Measurements from ENCODE around the gene FBXO38. TPM values are rescaled to one million over a fixed set of nuclear protein-coding genes. Genes with fewer than 3 reads are reported as not detected.
A peak's percentile ranks its signal among the peaks of the same experiment; 100 is the strongest.

The FBXO38 gene
- total and polyA plus RNA-seq, 7 donors: 13.3 to 42.7 (median 31.4) TPM

DNA sequence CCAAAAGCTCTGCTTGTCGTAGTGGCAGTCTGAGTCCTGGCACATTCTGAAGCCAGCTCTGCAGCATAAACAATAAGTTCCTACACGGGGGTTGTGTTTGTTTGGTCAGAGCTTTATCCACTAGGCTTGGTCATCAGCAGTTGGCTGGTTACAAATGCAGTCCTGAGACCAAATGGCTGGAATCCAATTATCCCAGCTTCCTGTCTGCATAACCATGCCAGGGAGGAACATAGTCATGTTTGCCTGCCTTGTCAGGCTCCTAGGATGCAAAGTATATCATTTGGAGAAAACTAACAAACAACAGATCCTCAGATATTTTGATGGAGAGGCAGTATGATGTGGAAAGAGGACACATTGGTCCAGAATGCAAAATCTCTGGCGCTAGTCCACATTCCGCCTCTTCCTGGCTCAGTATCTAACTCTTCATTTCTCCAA lies 85.8 kb downstream of the FBXO38 start:
- H3K36me3 ChIP-seq (ENCODE audit: insufficient read depth in 1 of 2, low read depth in 1 of 2): no peaks in the 10 kb centered on the region

DNA sequence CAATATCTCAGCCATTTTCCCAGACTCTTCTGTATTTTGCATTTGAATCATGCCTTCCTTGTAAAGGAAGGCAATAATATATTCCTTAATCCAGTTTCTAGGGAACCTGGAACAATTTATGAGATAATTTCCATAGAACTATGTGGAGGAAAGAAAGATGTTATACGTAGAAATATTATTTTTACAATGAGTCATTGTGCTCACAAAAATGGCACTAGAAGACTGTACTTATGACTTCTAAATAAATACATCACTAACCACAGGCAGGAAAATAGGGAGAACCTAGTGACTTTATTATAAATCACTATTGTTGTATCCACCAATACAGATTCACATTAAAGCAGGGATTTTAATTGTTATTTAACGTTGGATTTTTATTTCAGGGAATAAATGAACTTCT lies 87.6 kb downstream of the FBXO38 start:
- Histone ChIP-seq H3K27ac (no peak overlapping the region), H3K9me3 (no peaks in the 10 kb centered on the region), H3K4me3 (no peak overlapping the region), H3K27me3 (ENCODE audit: insufficient read depth in 3 of 3, low read length in 2 of 3) (peaks cover 0 to 4% (median 0%) of the 10 kb centered on the region in 3 donors), H3K4me1 (no peaks in the 10 kb centered on the region), H3K36me3 (ENCODE audit: insufficient read depth in 1 of 2, low read depth in 1 of 2) (no peaks in the 10 kb centered on the region)
- 81 to 89% (median 87%) methylated on average over 2 of the region's 2 CpGs for WGBS, 3 donors
- no peak for ATAC-seq
- no peak for DNase-seq
- intact Hi-C loops (cut with DNase I): no loop called here
- TF ChIP-seq, protein P1, sequence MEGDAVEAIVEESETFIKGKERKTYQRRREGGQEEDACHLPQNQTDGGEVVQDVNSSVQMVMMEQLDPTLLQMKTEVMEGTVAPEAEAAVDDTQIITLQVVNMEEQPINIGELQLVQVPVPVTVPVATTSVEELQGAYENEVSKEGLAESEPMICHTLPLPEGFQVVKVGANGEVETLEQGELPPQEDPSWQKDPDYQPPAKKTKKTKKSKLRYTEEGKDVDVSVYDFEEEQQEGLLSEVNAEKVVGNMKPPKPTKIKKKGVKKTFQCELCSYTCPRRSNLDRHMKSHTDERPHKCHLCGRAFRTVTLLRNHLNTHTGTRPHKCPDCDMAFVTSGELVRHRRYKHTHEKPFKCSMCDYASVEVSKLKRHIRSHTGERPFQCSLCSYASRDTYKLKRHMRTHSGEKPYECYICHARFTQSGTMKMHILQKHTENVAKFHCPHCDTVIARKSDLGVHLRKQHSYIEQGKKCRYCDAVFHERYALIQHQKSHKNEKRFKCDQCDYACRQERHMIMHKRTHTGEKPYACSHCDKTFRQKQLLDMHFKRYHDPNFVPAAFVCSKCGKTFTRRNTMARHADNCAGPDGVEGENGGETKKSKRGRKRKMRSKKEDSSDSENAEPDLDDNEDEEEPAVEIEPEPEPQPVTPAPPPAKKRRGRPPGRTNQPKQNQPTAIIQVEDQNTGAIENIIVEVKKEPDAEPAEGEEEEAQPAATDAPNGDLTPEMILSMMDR (IDR thresholded peaks at IDR 0.05): no peak

More for the DNA sequence above, 85.8 kb downstream of the FBXO38 start:
- no peak overlapping the region for H3K4me3 ChIP-seq
- 26 to 44% (median 38%) methylated on average over 4 of the region's 4 CpGs for WGBS, 3 donors
- no peaks in the 10 kb centered on the region for H3K9me3 ChIP-seq
- DNase-seq: peak in 1 of 2 donors; percentile 18
- H3K4me1 ChIP-seq: no peaks in the 10 kb centered on the region
- no peaks in the 10 kb centered on the region for H3K27me3 ChIP-seq (ENCODE audit: insufficient read depth in 3 of 3, low read length in 2 of 3)
- intact Hi-C loops (cut with DNase I): no loop called here
- TF ChIP-seq, protein P1 (IDR thresholded peaks at IDR 0.05): no peak
- no peak overlapping the region for H3K27ac ChIP-seq
- peak; percentile 47 to 73 (median 56) for ATAC-seq

- peaks cover 0 to 16% (median 0%) of the 10 kb centered on the region in 3 donors for H3K27me3 ChIP-seq (ENCODE audit: insufficient read depth in 3 of 3, low read length in 2 of 3)
- H3K36me3 ChIP-seq (ENCODE audit: insufficient read depth in 1 of 2, low read depth in 1 of 2): no peaks in the 10 kb centered on the region
- TF ChIP-seq, protein P1 (IDR thresholded peaks at IDR 0.05): no peak
- H3K4me3 ChIP-seq: no peak overlapping the region
- no peak overlapping the region for H3K27ac ChIP-seq
- peak; percentile 58 to 63 for DNase-seq
- WGBS, 3 donors: 61 to 83% (median 65%) methylated on average over 8 of the region's 8 CpGs
- H3K9me3 ChIP-seq: no peaks in the 10 kb centered on the region
- intact Hi-C loops (cut with DNase I): no loop called here
- ATAC-seq: peak in 3 of 4 donors; percentile 50 to 78 (median 73)
- no peaks in the 10 kb centered on the region for H3K4me1 ChIP-seq
Observed at GRCh38 chr5:148474025-148474511, 90.3 kb downstream of the FBXO38 start.

- ATAC-seq: no peak
- Histone ChIP-seq H3K9me3 (no peaks in the 10 kb centered on the region), H3K36me3 (ENCODE audit: insufficient read depth in 1 of 2, low read depth in 1 of 2) (no peaks in the 10 kb centered on the region), H3K4me3 (no peak overlapping the region), H3K27me3 (ENCODE audit: insufficient read depth in 3 of 3, low read length in 2 of 3) (peaks cover 0 to 16% (median 0%) of the 10 kb centered on the region in 3 donors), H3K27ac (no peak overlapping the region), H3K4me1 (no peaks in the 10 kb centered on the region)
- DNase-seq: no peak
- intact Hi-C loops (cut with DNase I): no loop called here
- TF ChIP-seq, protein P1 (IDR thresholded peaks at IDR 0.05): no peak
- WGBS, 3 donors: 90 to 94% (median 91%) methylated on average over 3 of the region's 3 CpGs
Observed at GRCh38 chr5:148476302-148476701, 92.5 kb downstream of the FBXO38 start.

GRCh38 chr5:148477429-148477828 lies 93.7 kb downstream of the FBXO38 start:
- no peaks in the 10 kb centered on the region for H3K9me3 ChIP-seq
- no peaks in the 10 kb centered on the region for H3K36me3 ChIP-seq (ENCODE audit: insufficient read depth in 1 of 2, low read depth in 1 of 2)
- DNase-seq (no peak), ATAC-seq (no peak)
- H3K27ac ChIP-seq: no peak overlapping the region
- H3K4me1 ChIP-seq: no peaks in the 10 kb centered on the region
- no peak overlapping the region for H3K4me3 ChIP-seq
- TF ChIP-seq, protein P1 (IDR thresholded peaks at IDR 0.05): no peak
- H3K27me3 ChIP-seq (ENCODE audit: insufficient read depth in 3 of 3, low read length in 2 of 3): peaks cover 0 to 16% (median 0%) of the 10 kb centered on the region in 3 donors
- intact Hi-C loops (cut with DNase I): no loop called here
- WGBS, 3 donors: 77 to 79% (median 78%) methylated on average over 3 of the region's 3 CpGs

Data from psoas muscle (tissue), 8 donors.